NCI-H1436 treated with DMSO at 0.1 percent for 48 hours (cell line): ENCODE data around the gene TCF4.

ENCODE experiments used
- DNase-seq: peaks from one replicate; lab custom pipeline; 2025; lab: John Stamatoyannopoulos, UW

Gene TCF4

GRCh38 chr18:55179835-55180234 is 408.2 kb downstream of the TCF4 start:
- no peak for DNase-seq

- no peak for DNase-seq
Observed at GRCh38 chr18:55179425-55179824, 408.6 kb downstream of the TCF4 start.

DNA sequence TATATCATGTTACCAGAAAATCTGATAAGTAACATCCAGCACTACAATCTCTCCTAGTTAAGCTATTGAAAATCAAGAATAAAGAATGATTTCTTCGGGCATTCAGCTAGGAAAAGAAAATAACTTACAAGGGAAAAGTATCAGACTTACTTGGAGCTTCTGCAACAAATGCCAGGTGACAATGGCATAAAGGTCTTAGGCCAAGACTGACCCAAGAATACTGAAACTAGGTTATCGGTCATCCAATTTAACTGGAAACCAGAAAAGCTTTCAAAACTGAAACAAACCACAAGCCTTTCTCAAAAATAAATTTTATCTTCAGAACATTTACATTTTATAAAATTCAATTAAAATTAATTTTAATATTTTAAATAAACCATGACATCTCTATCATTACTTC is 414.7 kb downstream of the TCF4 start:
- DNase-seq: no peak
